Vagina (tissue), 2 donors: Measurements from ENCODE around the gene SLC16A10. TPM values are rescaled to one million over a fixed set of nuclear protein-coding genes. Genes with fewer than 3 reads are reported as not detected.

Experiments used
- DNase-seq, 2 donors: peaks; one replicate each; pipeline ENCODE4 v3.0.0-alpha.2; 2017; ENCODE audit errors: extremely low spot score in 2 of 2
- H3K27ac ChIP-seq: fragments of 200-600 bp; sonication (generic); one replicate; pipeline ENCODE4 v1.5.1; 2019
- H3K27me3 ChIP-seq: fragments of 200-600 bp; sonication (generic); one replicate; pipeline ENCODE4 v1.5.1; 2019
- H3K36me3 ChIP-seq, 2 donors: fragments of 200-600 bp; sonication (generic); one replicate each; pipeline ENCODE4 v1.5.1; 2017 to 2019
- H3K4me1 ChIP-seq: fragments of 200-600 bp; sonication (generic); one replicate; pipeline ENCODE4 v1.5.1; 2019
- H3K4me3 ChIP-seq, 2 donors: fragments of 200-600 bp; sonication (generic); 1 replicate in 1 of 2; 2 replicates in 1 of 2; pipeline ENCODE4 v1.5.1; 2016 to 2019
- H3K9me3 ChIP-seq: fragments of 200-600 bp; sonication (generic); one replicate; pipeline ENCODE4 v1.5.1; 2019
- POLR2A ChIP-seq, 2 donors: fragments of 450-650 bp; IDR thresholded peaks; one replicate each; pipeline ENCODE4 v1.6.1; 2017; ENCODE audit warnings: antibody characterized with exemption in 2 of 2, mild to moderate bottlenecking in 2 of 2, moderate library complexity in 2 of 2
- POLR2AphosphoS5 ChIP-seq, 2 donors: sonication (generic); formaldehyde crosslinking; IDR thresholded peaks; one replicate each; pipeline ENCODE4 v1.9.0; 2017; ENCODE audit warnings: antibody characterized with exemption in 2 of 2, mild to moderate bottlenecking in 2 of 2, low read depth in 1 of 2; ENCODE audit not compliant: insufficient read depth in 1 of 2
- intact Hi-C: fragments of 100-400 bp; cut with DNase I; formaldehyde crosslinking; loops from one replicate; pipeline ENCODE4 v1.15.1; 2023
- total RNA-seq: library from RNA; depleted of rRNA; stranded (reverse); fragments of >200 nt; gene quantifications from one replicate; pipeline ENCODE4 v1.2.3, GENCODE V29; 2016
- TF ChIP-seq, protein P1 (sequence below), 3 experiments: fragments of 450-650 bp in 2 of 3; fragments of 200-600 bp in 1 of 3; sonication (generic) in 1 of 3; IDR thresholded peaks; one replicate each; pipeline ENCODE4 v1.5.1; 2017 to 2019; ENCODE audit warnings: antibody characterized with exemption in 3 of 3, mild to moderate bottlenecking in 2 of 3, moderate library complexity in 2 of 3

SLC16A10 gene
- total RNA-seq, 1 donor from 2014 or later: 5.4 TPM

DNA sequence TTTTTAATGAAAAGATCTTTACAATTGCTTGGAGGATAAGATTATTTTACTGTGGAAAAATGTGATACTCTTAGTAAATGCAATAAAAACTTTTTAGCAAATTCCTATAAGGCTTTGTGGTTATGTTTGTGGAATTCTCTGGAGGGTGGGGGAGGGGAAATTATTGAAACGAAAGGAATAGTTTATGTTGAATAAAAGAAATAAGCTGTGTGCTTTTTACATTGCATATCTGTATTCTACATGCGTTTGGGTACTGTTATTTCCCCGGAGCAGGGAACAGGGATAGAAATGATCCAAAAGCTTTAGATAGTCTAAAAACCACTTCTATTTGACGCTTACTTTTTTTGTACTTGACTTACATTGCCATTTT is 143.8 kb downstream of the SLC16A10 start:
- no peak overlapping the region for H3K4me3 ChIP-seq
- H3K4me1 ChIP-seq: no peaks in the 10 kb centered on the region
- H3K9me3 ChIP-seq: no peaks in the 10 kb centered on the region
- DNase-seq: no peak
- intact Hi-C loops: no loop called here
- TF ChIP-seq, protein P1, sequence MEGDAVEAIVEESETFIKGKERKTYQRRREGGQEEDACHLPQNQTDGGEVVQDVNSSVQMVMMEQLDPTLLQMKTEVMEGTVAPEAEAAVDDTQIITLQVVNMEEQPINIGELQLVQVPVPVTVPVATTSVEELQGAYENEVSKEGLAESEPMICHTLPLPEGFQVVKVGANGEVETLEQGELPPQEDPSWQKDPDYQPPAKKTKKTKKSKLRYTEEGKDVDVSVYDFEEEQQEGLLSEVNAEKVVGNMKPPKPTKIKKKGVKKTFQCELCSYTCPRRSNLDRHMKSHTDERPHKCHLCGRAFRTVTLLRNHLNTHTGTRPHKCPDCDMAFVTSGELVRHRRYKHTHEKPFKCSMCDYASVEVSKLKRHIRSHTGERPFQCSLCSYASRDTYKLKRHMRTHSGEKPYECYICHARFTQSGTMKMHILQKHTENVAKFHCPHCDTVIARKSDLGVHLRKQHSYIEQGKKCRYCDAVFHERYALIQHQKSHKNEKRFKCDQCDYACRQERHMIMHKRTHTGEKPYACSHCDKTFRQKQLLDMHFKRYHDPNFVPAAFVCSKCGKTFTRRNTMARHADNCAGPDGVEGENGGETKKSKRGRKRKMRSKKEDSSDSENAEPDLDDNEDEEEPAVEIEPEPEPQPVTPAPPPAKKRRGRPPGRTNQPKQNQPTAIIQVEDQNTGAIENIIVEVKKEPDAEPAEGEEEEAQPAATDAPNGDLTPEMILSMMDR (IDR thresholded peaks at IDR 0.05): no peak
- TF ChIP-seq POLR2A (IDR thresholded peaks at IDR 0.05) (no peak), POLR2AphosphoS5 (IDR thresholded peaks at IDR 0.05; ENCODE audit: insufficient read depth in 1 of 2, low read depth in 1 of 2) (no peak)
- H3K27ac ChIP-seq: no peak overlapping the region
- H3K27me3 ChIP-seq: no peaks in the 10 kb centered on the region
- no peaks in the 10 kb centered on the region for H3K36me3 ChIP-seq

DNA sequence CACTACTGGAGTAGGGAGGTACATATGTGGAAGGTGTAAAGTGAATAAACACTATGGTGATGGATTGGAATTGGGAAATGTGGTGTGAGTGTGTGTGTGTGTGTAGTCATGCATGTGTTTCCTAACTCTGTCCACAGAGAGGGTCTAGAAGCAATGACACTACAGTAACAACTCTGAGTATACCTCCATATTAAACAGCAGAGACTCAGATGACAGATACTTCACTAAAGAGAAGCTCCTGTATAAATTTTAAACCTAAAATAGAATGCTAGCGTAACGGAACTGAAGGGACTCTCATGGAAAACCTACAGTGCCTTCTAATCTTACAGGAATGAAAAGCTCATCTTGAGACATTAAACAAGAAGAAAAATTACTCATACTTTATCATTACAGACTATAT is 150.5 kb downstream of the SLC16A10 start:
- DNase-seq: no peak
- intact Hi-C loops: no loop called here
- H3K36me3 ChIP-seq: no peaks in the 10 kb centered on the region
- no peaks in the 10 kb centered on the region for H3K27me3 ChIP-seq
- TF ChIP-seq POLR2A (IDR thresholded peaks at IDR 0.05) (no peak), POLR2AphosphoS5 (IDR thresholded peaks at IDR 0.05; ENCODE audit: insufficient read depth in 1 of 2, low read depth in 1 of 2) (no peak)
- TF ChIP-seq, protein P1 (IDR thresholded peaks at IDR 0.05): no peak
- no peak overlapping the region for H3K4me3 ChIP-seq
- H3K4me1 ChIP-seq: no peaks in the 10 kb centered on the region
- H3K27ac ChIP-seq: no peak overlapping the region
- H3K9me3 ChIP-seq: no peaks in the 10 kb centered on the region

DNA sequence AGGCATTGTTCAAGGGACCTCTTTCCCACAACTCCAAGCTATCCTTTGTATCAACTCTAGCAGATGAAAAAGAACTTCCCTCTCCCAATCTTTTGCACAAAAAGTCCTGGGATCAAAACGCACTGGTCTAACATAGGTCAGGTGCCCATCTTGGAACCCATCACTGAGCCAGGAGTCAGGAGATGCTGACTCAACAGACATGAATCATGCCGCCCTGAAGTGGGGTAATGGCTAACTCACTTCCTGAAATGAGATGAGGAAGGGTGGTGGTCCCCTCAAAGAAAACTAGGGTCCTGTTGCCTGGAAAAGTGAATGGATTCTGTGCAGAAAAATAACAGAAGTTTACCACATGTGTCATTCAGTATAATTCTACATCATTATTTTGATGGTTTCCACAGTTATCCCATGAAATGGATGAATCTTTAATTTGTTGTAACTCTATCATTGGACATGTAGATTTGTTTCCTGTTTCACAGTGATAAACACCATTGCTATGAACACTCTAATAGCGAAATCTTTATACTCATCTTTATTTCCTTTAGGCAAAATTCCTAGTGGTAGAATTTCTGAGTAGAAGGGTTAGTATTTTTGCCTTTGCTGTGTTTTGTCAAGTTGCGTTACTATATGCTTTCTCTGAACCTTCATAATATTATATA is 151.3 kb downstream of the SLC16A10 start:
- TF ChIP-seq POLR2A (IDR thresholded peaks at IDR 0.05) (no peak), POLR2AphosphoS5 (IDR thresholded peaks at IDR 0.05; ENCODE audit: insufficient read depth in 1 of 2, low read depth in 1 of 2) (no peak)
- TF ChIP-seq, protein P1 (IDR thresholded peaks at IDR 0.05): no peak
- H3K4me1 ChIP-seq: no peaks in the 10 kb centered on the region
- H3K27me3 ChIP-seq: no peaks in the 10 kb centered on the region
- no peaks in the 10 kb centered on the region for H3K9me3 ChIP-seq
- DNase-seq: no peak
- H3K36me3 ChIP-seq: no peaks in the 10 kb centered on the region
- intact Hi-C loops: no loop called here
- H3K4me3 ChIP-seq: no peak overlapping the region
- H3K27ac ChIP-seq: no peak overlapping the region

DNA sequence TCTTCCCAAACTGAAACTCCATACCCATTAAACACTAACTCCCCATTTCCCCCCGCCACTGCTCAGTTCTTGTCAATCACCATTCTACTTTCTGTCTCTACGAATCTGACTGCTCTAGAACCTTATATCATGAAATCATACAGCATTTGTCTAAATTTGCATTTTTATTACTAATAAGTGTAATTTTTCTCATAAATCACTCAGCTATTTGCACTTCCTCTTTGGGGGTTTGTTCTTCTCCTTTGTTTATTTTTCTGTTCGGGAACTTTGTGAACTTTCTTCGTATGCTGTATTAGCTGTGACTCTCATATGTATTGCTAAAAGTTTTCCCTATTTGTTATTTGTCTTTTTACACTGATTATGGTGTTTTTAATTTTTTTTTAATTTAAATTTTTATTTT is 152.2 kb downstream of the SLC16A10 start:
- DNase-seq: no peak
- no peak overlapping the region for H3K4me3 ChIP-seq
- H3K27ac ChIP-seq: no peak overlapping the region
- no peaks in the 10 kb centered on the region for H3K4me1 ChIP-seq
- intact Hi-C loops: no loop called here
- no peaks in the 10 kb centered on the region for H3K36me3 ChIP-seq
- no peaks in the 10 kb centered on the region for H3K9me3 ChIP-seq
- no peak for TF ChIP-seq POLR2AphosphoS5 (IDR thresholded peaks at IDR 0.05; ENCODE audit: insufficient read depth in 1 of 2, low read depth in 1 of 2)
- TF ChIP-seq, protein P1 (IDR thresholded peaks at IDR 0.05): no peak
- TF ChIP-seq POLR2A (IDR thresholded peaks at IDR 0.05): no peak
- H3K27me3 ChIP-seq: no peaks in the 10 kb centered on the region

DNA sequence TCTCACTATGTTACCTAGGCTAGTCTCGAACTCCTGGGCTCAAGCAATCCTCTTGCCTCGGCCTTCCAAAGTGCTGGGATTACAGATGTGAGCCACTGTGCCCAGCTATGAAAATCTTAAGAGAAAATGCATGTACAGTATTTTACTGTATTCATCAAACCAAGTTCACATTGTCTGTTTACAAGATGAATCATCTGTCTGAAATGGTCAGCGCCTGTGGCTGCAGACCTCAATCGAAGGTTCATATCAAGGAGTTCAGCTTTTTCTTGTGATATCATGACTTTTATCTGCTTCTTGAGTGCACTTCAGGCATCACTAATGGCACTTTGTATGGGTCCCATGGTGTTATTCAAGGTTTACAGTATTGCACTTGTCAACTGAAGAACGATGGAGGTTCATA is 155.1 kb downstream of the SLC16A10 start:
- TF ChIP-seq POLR2AphosphoS5 (IDR thresholded peaks at IDR 0.05; ENCODE audit: insufficient read depth in 1 of 2, low read depth in 1 of 2): no peak
- no peak for TF ChIP-seq POLR2A (IDR thresholded peaks at IDR 0.05)
- TF ChIP-seq, protein P1 (IDR thresholded peaks at IDR 0.05): no peak
- Histone ChIP-seq H3K27ac (no peak overlapping the region), H3K9me3 (no peaks in the 10 kb centered on the region), H3K27me3 (no peaks in the 10 kb centered on the region), H3K4me3 (no peak overlapping the region), H3K4me1 (no peaks in the 10 kb centered on the region), H3K36me3 (no peaks in the 10 kb centered on the region)
- intact Hi-C loops: no loop called here
- DNase-seq: no peak
